ENCODE measurements around the gene RARB.
A peak's percentile ranks its signal among the peaks of the same experiment; 100 is the strongest.

DNA sequence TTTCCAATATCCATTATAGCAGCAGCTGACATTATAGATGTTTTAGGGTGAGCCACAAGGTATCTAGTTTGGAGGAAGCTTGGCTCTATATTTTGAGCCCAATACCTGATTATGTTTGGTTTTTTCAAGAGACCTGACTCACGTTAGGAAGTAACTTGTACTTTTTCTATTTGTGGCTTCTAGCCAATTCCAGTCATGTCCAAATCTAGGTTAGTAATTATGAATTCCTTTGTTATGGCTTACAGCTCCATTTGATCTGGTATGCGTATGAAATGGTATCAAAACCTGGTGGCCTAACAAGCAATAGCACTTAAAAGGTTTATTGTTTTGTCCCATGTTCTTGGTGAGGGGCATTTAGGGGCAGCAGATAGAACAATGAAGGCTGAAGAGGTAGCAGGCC lies 120.8 kb downstream of the RARB start:
- TF ChIP-seq POLR2AphosphoS5 (IDR thresholded peaks at IDR 0.05): no peak
- TF ChIP-seq EP300 (IDR thresholded peaks at IDR 0.05): no peak
- TF ChIP-seq, protein P1, sequence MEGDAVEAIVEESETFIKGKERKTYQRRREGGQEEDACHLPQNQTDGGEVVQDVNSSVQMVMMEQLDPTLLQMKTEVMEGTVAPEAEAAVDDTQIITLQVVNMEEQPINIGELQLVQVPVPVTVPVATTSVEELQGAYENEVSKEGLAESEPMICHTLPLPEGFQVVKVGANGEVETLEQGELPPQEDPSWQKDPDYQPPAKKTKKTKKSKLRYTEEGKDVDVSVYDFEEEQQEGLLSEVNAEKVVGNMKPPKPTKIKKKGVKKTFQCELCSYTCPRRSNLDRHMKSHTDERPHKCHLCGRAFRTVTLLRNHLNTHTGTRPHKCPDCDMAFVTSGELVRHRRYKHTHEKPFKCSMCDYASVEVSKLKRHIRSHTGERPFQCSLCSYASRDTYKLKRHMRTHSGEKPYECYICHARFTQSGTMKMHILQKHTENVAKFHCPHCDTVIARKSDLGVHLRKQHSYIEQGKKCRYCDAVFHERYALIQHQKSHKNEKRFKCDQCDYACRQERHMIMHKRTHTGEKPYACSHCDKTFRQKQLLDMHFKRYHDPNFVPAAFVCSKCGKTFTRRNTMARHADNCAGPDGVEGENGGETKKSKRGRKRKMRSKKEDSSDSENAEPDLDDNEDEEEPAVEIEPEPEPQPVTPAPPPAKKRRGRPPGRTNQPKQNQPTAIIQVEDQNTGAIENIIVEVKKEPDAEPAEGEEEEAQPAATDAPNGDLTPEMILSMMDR (IDR thresholded peaks at IDR 0.05): peak in 1 of 4 experiments; percentile 9
- no peak for TF ChIP-seq POLR2A (IDR thresholded peaks at IDR 0.05)
